Fibroblast of skin of left biceps (primary cell): ENCODE measurements around the gene CLEC6A.
"Not testable (repeated sequence)": the region's sequence is repeated elsewhere in the genome, so short reads cannot be mapped to it uniquely, and the experiment has no call there.

Experiments
- DNase-seq, 2 experiments: peaks; one replicate each; pipeline ENCODE4 v3.0.0-alpha.2; 2013; ENCODE audit warnings: low read depth in 2 of 2

CLEC6A gene

DNA sequence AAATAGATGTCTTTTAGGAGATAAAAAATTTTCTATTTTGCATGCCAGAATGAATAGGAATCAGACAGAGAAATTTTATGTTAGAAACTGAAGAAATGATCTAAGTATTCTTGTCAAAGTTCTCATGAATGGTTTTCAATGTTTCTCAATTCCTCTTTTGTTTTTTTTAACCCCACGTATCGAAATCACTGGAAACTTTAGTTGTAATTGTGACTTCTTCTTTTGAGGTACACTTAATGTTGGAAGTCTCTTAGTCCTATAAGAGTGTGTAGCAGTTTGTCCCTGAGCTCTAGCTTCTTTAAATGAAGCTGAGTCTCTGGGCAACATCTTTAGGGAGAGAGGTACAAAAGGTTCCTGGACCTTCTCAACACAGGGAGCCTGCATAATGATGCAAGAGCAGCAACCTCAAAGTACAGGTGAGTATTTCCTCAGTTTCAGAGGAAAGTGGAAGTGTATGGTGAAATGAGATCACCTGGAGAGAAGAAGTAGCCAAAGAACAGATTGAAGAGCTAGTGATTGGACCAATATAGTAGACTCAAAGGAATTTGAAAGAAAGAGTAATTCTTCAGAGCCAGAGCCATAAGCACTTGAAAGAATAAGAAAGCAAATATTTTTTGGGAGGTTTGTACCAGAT lies at the start of gene CLEC6A:
TSS of gene CLEC6A (plus strand) at position 236 of the 634 bp plus-strand sequence. CDS start at position 386, 150 bp downstream.
- DNase-seq, result no peak

DNA sequence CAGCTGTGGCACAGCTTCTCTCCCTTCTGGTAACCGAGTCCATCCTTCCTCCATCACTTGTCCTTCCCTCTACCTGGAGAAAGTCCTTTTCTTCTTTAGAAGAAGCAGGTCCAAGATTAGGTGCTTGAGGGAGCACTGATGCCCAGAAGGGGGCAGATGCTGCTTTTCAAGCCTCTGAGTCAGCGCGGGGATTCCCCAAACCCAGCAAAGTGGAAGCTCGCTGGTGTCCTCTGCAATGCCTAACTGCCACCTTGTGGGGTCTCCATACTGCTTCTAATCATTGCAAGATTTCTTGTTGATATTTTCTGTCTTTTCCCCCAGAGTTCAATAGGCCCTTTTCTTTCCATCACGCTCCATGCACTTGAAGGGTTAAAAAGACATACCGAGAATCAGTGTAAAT lies 36.2 kb upstream of the CLEC6A start:
- not testable (repeated sequence) for DNase-seq

DNA sequence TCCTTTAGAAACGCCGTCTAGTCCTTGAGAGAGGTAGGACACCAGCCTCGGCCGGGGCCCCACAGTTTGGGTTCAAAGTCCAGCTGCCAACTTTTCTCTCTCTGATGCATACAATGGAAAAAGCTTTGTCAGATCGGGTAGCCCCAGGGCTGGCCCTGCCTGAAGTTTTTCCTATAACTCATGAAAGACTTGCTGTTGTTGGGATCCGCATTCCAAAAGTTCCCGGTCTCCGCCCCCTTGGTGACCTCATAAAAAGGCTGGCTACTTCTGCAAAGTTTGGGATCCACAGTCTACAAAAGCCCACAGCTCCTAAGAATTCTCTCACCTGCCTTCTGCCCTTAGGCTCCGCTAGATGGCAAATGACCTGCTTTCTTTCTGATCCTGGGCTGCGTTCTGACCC lies 35.3 kb upstream of the CLEC6A start:
- DNase-seq, result no peak

DNA sequence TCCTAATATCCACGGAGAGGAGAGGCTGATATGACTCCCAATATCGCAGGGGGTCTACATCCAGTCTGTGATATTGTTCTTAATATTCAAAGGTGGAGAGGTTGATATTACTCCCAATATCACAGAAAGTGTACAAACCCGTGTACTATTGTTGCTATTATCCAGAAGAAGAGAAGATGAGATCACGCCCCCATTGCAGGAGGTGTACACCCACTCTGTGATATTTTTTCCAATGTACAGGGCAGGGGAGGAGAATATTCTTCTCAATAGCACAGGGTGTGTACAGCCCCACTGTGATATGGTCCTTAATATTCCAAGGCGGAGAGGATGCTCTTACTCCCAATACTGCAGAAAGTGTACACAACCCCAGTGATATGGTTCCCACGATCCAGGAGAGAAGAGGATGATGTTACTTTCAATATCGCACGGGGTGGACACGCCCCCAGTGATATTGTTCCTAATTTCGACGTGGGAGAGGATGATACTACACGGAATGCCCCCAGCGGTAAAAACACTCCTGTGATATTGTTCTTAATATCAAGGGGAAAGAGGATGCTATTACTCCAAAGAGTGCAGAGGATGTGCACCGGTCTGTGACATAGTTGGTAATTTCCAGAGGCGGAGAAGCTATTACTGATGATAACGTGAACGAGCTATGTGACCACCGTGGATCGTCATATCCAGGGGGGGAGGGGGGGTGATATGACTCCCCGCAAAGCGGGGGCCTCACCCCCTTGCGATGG lies 11.1 kb upstream of the CLEC6A start:
- not testable (repeated sequence) for DNase-seq

DNA sequence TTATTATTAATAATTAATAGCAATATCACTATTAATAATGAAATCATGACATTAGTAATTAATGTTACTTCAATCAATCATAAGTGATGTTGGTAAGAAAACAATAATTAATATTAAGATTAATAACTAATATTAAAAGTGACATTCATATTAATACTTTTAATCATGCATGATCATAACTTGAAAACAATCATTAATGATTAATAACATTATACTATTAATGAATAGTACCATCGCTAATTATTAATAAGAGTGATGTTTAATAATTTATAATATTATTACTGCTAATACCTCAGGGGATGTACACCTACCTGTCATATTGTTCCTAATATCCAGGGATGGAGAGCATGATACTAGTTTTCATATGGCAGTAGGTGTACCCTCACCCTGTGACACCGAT lies 10.0 kb upstream of the CLEC6A start:
- no peak for DNase-seq

DNA sequence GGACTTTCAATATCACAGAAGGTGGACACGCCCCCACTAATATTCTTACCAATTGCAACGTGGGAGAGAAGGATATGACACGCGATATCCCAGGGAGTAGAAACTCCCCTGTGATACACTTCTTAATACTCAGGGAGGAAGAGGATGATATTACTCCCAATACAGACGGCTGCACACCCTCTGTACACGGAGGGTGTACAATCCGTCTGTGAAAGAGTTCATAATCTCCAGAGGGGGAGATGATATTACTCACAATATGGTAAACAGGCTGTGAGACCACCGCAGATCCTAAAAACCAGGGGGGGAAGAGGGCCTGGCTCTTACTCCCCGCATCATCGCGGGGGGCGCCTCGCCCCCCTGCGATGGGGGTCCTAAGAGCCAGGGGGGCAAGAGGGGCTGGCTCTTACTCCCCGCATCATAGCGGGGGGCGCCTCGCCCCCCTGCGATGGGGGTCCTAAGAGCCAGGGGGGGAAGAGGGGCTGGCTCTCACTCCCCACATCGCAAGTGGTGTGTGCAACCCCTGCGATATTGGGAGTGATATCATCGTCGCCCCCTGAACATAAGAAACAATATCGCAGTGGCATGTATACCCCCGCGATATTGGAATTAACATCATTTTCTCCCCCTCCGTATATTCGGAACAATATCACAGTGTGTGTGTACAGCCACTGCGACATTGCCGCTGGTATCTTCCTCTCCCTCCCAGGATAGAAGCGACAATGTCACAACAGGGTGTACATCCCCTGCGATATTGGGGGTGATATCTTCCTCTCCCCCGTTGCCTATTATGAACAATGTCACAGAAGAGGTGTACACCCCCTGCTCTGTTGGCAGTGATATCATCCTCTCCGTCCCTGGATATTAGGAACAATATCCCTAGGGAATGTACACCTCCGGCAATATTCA lies 8.9 kb upstream of the CLEC6A start:
- no peak for DNase-seq

DNA sequence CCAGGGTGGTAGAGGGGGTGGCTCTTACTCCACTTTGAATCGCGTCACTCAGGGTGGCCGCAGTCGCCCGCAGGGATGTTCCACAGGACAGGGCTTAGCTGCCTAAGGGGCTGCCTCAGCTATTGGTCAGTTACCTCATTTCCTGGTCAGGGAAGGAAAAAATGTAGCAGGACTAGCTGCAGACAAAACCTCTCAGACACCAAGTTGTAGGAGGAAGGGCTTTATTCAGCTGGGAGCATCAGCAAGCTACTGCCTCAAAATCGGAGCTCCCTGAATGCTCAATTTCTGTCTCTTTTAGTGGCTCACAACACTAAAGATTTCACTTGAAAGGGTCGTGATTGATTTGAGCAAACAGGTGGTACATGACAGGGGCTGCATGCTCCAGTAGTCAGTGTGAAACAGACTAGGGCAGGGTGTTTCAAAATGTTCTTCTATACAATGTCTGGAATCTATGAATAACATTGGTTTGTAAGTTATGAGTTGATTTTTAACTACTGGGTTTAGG lies 6.4 kb upstream of the CLEC6A start:
- no peak for DNase-seq

DNA sequence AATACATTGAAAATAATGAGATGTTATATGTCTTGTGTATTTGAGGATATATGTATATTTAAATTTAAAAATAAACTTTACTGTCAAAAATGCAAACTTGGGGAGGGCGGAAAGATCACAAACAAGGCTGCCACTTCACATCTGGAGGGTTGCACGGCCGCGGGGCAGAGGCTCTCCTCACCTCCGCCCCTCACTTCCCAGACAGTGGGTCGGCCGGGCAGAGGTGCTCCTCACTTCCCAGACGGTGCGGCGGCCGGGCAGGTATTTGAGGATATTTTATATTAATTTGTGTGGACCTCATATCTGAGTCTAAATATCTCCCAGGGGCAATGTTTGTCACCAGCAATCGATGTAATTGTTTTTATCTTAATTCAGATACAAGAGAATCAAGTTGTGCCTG lies 3.7 kb upstream of the CLEC6A start:
- DNase-seq, result no peak

DNA sequence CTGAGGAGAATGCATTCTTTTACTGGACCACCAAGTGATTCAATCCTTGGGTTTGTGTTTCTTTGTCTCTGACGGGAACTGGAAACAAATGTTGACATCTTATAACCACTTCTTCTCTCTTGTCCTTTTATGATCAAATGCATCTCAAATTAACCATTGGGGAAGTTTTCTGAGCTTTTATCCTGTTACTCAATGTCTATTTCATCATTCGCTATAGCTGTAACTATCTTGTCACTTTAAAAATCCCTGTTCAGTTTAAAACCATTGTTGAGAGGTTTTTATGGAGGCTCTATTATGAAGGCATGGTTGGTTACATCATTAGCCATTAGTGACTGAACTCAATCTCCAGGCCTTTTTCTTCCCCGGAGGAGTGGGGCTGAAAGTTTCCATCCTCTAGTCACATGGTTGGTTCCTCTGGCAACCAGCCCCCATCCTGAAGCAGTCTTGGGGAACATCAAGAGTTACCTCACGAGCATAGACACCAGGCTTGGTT lies 2.7 kb upstream of the CLEC6A start:
- no peak for DNase-seq

DNA sequence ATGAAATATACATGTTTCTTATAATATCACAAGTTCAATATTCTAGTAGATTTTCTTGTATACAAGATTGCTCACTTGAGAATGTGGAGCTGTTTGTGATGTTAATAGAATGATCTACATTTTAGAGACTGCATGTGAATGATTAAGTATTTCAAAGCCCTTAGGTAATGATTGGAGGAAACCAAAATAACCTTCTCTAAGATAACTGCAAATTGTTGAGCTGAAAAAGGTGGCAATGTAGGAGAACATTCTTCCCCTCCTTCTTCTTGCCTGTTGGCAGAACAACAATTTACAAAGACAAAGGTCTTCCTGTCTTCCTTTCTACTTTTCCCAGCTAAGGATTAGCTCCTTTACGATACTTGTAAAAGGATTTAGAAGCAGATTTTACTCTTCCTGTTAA lies 2.0 kb upstream of the CLEC6A start:
- DNase-seq, result no peak

DNA sequence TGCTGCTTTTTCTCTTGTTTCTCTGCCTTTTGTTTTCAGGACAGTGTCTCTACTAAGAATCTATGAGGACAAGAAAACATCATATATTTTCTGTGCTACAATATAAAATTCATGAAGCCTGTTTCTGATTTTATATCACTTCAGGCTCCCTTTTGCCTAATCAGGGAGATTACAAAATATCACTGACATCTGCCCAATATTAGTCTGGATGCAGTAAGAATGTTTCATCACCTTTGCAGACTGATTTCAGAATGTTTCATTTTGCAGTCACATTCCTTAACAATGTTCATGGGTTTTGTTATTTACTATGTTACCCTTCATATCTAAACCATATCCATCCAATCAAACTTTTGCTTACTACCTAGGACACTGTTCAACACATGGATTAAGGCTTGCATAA lies 491 bp upstream of the CLEC6A start:
- DNase-seq, result no peak

DNA sequence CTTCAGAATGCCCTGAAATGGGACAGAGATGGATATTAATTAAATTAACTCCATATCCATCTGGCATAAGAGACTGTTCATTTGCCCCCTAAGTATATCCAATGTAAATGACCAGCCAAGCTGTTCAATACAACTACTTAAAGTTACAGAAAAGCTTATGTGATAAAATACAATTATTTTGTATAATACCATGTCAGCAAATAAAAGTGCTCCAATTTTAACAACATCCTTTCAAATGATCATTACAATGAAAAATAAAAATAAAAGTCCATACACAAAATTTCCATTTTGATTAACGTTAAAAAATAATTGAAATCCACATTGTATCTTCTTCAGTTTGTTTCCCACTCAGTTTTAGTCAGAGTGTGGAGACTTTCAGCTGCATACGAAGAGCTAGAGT lies 5.7 kb downstream of the CLEC6A start:
- no peak for DNase-seq

DNA sequence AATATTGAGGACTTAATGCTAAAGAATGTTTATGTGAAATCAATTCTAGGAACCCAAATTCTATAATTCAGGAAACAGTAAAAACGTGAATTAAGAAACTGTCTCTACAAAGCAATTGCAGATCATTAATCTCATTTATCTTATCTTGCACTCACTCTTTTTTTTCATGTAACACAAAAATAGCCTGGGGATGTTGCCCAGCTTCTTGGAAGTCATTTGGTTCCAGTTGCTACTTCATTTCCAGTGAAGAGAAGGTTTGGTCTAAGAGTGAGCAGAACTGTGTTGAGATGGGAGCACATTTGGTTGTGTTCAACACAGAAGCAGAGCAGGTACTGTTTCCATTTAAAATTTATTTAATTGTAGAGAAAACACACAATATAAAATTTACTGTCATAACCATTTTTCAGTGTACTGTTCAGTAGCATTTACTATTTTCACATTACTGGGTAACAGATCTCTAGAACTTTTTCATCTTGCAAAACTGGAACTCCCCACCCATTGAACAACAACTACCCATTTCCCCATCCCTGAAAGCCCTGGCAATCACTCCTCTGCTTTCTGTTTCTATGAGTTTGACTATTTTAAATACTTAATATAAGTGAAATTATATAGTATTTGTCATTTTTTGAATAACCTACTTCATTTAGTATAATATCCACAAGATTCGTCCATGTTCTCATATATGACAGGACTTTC lies 9.7 kb downstream of the CLEC6A start:
- DNase-seq, result no peak

DNA sequence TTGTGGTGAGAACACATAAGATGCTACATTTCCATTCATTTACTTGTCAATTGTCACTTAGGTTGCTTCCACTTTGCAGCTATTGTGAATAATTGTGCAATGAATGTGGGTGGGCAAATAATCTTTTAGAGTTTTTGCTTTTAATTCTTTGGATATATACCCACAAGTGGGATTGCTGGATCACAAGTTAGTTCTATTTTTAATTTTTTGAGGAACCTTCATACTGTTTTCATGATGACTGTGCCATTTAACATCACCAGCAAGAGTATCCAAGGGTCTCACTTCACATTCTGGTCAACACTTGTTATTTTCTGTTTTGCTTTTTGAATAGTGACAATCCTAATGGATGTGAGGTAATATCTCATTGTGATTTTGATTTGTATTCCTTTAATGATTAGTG lies 10.5 kb downstream of the CLEC6A start:
- DNase-seq, result no peak

DNA sequence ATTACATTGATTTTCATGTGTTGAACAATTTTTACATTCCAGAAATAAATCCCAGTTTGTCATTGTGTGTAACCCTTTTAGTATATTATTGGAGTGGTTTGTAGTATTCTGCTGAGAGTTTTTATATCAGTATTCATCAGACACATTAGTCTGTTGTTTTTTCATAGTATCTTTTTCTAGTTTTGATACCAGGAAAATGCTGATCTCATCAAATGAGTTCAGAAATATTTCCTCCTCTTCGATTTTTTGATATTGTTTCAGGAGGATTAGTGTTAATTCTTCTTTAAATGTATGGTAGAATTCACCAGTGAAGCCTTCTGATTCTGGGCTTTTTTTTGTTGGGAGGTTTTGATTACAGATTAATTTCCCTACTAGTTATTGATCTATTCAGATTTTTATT lies 15.3 kb downstream of the CLEC6A start:
- no peak for DNase-seq

DNA sequence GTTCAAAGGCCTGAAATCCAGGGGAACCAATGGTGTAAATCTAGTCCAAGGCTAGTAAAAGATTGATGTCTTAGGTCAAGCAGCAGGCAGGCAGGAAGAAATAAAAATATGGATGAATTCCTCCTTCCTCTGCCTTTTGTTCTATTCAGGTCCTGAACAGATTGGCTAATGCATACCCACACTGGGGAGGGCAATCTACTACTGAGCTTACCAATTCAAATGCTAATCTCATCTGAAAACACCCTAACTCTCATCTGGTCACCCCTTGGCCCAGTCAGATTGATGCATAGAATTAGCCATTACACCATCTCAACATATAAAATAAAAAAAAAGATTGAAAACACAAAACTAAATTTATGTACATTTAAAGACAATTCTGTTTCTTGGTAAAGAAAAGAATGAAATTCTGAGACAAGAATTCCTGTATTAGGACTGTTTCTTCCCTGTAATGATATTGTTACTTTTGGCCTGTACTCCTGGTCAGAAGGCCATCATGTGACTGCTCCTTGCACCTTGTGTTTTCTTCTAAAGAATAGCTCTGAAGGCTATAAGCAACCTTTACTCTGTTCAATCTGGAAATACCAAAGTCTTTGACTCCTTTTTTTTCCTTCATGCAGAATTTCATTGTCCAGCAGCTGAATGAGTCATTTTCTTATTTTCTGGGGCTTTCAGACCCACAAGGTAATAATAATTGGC lies 19.9 kb downstream of the CLEC6A start:
- DNase-seq, result no peak

DNA sequence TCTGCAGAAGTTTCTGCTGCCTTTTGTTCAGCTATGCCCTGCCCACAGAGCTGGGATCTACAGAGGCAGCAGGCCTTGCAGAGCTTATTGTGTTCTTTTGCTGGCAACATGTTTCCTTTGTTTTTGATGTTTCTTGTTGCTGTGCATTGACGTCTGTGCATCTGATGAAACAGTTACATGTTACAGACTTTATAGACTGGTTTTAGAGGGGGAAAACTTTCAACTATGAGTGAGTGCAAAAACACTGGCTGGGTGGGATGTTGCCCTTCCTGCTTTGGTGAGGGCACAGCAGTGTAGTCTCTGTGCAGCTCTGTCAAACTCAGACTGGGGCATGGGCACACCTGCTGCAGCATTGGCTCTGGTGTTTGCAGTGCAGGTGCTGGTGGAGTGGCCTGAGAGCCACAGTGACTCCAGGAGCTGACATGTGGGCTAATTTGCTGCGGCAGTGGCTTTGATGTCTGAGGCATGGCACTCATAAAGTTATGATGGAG lies 26.9 kb downstream of the CLEC6A start:
- DNase-seq, result no peak

DNA sequence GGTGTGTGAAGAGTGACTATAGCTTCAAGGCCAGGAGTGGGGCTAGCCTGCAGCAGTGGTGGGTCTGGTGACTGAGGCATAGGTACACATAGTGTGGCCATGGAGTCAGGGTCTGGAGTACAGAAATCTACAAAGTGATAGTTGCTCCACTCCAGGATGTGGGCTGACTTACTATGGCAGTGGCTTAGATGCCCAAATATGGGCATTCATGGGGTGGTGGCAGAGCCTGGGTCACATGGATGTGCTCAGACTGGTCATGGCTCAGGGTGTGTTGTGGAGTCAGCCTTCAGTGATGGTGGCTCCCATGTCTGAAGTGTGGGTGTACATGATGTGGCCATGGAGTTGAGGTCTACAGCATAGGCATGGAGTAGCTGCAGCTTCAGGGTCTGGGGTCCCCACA lies 27.3 kb downstream of the CLEC6A start:
- DNase-seq, result no peak

DNA sequence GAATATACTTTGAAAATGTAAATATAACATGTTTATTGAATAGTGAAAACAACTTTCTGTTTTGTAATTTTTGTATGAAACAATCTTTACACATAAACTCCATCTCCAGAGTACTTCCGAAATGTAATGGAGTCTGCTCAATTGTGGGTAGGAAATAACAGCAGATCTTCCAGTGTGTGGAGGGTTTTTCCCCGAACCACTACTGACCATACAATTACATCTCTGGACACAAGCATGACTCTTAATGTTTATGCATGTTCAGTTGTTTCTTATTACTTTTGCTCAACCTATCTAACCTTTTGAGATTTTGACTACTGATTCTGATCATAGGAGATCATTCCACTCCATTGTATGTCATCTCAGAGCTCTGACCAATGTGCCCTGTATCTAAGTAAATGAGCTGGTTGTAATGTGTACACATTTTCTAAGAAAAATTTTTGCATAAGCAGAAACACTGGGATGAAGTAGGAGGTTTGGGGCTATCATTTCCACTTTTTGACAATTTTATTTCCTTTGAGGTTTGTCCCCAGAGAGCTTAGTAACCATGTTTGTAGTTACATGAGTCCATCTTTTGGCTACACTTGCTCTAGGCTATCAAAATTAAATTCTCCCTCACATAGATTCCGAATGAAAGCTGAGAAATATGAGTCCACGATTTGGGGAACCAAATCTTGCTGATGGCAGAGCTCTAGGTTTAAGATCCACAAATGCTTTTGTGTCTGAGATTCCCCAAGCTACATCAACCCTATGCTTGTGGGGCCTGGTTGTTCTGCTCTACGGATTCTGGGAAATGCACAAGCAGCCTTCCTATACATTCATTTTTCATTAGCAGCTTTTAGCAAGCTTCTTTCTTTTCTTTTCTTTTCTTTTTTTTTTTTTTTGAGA lies 36.1 kb downstream of the CLEC6A start:
- no peak for DNase-seq

DNA sequence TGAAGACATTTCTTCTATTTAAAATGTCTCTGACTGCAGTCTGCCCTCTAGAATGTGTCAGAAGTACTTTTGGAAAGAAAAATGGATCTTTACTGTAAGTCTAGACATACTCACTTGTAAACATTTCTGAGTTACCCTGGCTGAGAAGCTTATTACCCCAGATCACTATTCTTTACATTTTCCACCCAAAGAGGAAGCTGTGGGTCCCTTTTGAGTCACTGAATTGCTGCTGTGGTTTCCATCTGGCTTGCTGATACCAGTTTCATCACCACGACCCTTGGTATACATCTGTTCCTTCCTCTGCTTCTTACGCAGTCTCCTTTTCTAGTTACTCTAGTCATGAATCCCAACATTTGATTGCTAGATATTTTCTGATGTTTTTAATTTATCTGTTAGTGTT lies 37.3 kb downstream of the CLEC6A start:
- DNase-seq, result no peak
